ENCODE results near the gene STUB1. TPM values are rescaled to one million over a fixed set of nuclear protein-coding genes. Genes with fewer than 3 reads are reported as not detected.

Gene STUB1
- total and polyA plus RNA-seq, 10 of the 15 experiments (the other 5 are each of a cell fraction or from before 2014, with no cell fraction given): 4.2 to 136 (median 67.1) TPM

GRCh38 chr16:694863-695354 lies 14.7 kb downstream of the STUB1 start:
- Histone ChIP-seq H3K27ac (ENCODE audit: control insufficient read depth, insufficient read depth) (no peak overlapping the region), H3K4me2 (ENCODE audit: control insufficient read depth, insufficient read depth) (peak overlapping the region; percentile 89), H3K4me3 (no peak overlapping the region; the same call in 1 of the 2 replicates), H3K9me3 (replicated peaks; ENCODE audit: control insufficient read depth, insufficient read depth, low read length) (no peaks in the 10 kb centered on the region; the same call in 2 of the 3 replicates), H3K4me1 (ENCODE audit: control insufficient read depth, insufficient read depth, low read length) (peaks cover 7% of the 10 kb centered on the region), H2AFZ (ENCODE audit: control insufficient read depth, low read depth, low read length) (peak overlapping the region; percentile 29; the same call in 1 of the 2 replicates), H3K9ac (ENCODE audit: control insufficient read depth, insufficient read depth, low read length) (no peak overlapping the region), H4K20me1 (ENCODE audit: control insufficient read depth, insufficient read depth) (no peaks in the 10 kb centered on the region), H3K36me3 (ENCODE audit: control insufficient read depth in 2 of 2, insufficient read depth in 2 of 2, low read length in 1 of 2) (no peaks in the 10 kb centered on the region), H3K27me3 (replicated peaks in 1 of 2; ENCODE audit: control insufficient read depth in 2 of 2, insufficient read depth in 2 of 2, low read length in 1 of 2) (peaks cover 2 to 6% of the 10 kb centered on the region in 2 experiments; a peak in 3 of 4 replicates), H3K79me2 (ENCODE audit: control insufficient read depth, insufficient read depth, low read length) (peaks cover 3% of the 10 kb centered on the region; the same call in 1 of the 2 replicates)
- TF ChIP-seq ZBTB11 (CRISPR knock-in tag; IDR thresholded peaks at IDR 0.05): no peak
- no peak for TF ChIP-seq ZNF592 (IDR thresholded peaks at IDR 0.05)
- no peak for TF ChIP-seq MAX (IDR thresholded peaks at IDR 0.05; ENCODE audit: low read depth, low read length)
- no peak for TF ChIP-seq RFX5 (IDR thresholded peaks at IDR 0.05; ENCODE audit: low read depth, low read length)
- no peak for TF ChIP-seq RCOR1 (conservative IDR thresholded peaks at IDR 0.05; ENCODE audit: low read depth, low read length)
- no peak for TF ChIP-seq ZNF622 (IDR thresholded peaks at IDR 0.05)
- TF ChIP-seq IRF3 (IDR thresholded peaks at IDR 0.05): no peak
- TF ChIP-seq SUZ12 (IDR thresholded peaks at IDR 0.05; ENCODE audit: unreplicated experiment): no peak
- TF ChIP-seq ZBED1 (IDR thresholded peaks at IDR 0.05; ENCODE audit: borderline replicate concordance): no peak
- CTCF ChIA-PET: interaction anchor here (0.6 to 1.6 kb wide), 4 partner anchors 15 to 105 kb away, joined by 3 to 5 read pairs (median 3); no protein-coding TSS in a partner anchor
- intact Hi-C loops (cut with micrococcal nuclease; ENCODE audit: unreplicated experiment) (no loop called here), in situ Hi-C loops (cut with MboI) (no loop called here)
- FAIRE-seq: no peak
- WGBS (ENCODE audit: insufficient coverage, insufficient replicate concordance, low lambda C conversion rate, missing lambda C conversion rate): 21% methylated on average over 16 of the region's 37 CpGs
- BruUV-seq (replicated peaks): no TSS peak
- RAD21 ChIA-PET (ENCODE audit: unreplicated experiment): interaction anchor here (0.9 kb wide), 1 partner anchor 25 kb away, joined by 3 read pairs; no protein-coding TSS in a partner anchor
- no peak for ATAC-seq
- no peak for DNase-seq (ENCODE audit: low read depth, low spot score)
- SMC1A ChIA-PET (ENCODE audit: uncharacterized antibody, unreplicated experiment): no interaction called here
- POLR2A ChIA-PET: interaction anchor here (0.7 to 2.0 kb wide), 6 partner anchors 11 to 58 kb away, joined by 3 to 7 read pairs (median 4); partner anchors contain the start of genes ANTKMT, HAGHL, JMJD8 and METRN
